AG10803 (cell line): ENCODE measurements around the gene KRT80.
A peak's percentile ranks its signal among the peaks of the same experiment; 100 is the strongest.

Source experiments
- DNase-seq: peaks from one replicate; pipeline ENCODE4 v3.0.0; 2010; ENCODE audit warnings: low read depth
- H3K4me3 ChIP-seq: 2 replicates; pipeline ENCODE4 v1.5.1; 2011; ENCODE audit warnings: mild to moderate bottlenecking, low read length, control low read depth
- CTCF ChIP-seq: conservative IDR thresholded peaks from 2 replicates; pipeline ENCODE4 v1.5.1; 2011; ENCODE audit warnings: mild to moderate bottlenecking, low read length, control low read depth, inconsistent platforms

KRT80 gene

GRCh38 chr12:52173526-52173925 is 18.3 kb downstream of the KRT80 start:
- TF ChIP-seq CTCF, result no peak
- no peak overlapping the region for H3K4me3 ChIP-seq
- DNase-seq, result no peak

GRCh38 chr12:52172956-52173355 is 18.9 kb downstream of the KRT80 start:
- TF ChIP-seq CTCF, result no peak
- DNase-seq, result no peak
- H3K4me3 ChIP-seq, result no peak overlapping the region

DNA sequence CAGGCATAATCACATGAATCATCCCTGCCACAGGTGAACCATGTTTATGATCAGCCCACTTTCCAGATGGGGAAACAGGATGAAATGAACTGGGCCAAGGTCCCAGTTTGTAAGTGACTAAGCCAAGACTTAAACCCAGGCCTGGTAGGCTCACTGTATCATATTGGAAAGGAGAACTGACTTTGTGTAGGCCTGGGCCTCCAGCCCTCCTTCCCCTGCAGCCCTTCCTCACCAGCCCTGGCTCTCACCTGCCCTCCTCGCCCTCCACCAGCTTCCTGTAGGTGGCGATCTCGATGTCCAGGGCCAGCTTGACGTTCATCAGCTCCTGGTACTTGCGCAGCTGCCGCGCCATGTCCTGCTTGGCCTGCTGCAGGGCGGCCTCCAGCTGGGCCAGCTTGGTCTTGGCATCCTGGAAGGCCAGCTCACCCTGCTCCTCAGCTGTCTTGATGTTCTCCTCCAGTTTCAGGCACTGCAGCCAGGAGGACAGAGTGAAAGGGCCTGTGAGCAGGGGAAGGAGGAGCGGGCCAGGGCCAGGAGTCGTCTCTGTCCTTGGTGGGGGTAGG is 19.8 kb downstream of the KRT80 start:
- DNase-seq, result peak; percentile 47
- H3K4me3 ChIP-seq, result no peak overlapping the region
- peak; percentile 30 for TF ChIP-seq CTCF

GRCh38 chr12:52170827-52171226 is 21.0 kb downstream of the KRT80 start:
- H3K4me3 ChIP-seq, result no peak overlapping the region
- no peak for TF ChIP-seq CTCF
- DNase-seq, result no peak

DNA sequence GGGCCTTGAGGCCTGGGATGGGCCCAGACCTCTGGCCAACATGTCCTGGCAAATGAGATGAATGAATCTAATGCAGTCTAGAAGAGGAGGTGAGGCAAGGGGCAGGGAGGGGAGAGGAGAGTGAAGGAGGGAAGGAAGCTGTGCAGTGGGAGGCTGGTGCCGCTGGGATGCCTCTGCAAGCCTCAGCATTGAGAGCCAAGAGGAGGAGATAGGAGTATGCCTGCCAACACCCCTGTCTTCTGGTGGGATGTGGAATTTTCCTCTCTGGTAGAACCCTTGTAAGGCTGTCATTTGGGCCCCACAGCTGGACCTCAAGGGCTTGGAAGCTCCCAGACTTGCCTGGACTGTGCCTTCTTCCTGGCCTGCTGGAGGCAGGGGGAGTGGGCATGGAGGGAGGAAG is 21.9 kb downstream of the KRT80 start:
- no peak for DNase-seq
- no peak overlapping the region for H3K4me3 ChIP-seq
- no peak for TF ChIP-seq CTCF

DNA sequence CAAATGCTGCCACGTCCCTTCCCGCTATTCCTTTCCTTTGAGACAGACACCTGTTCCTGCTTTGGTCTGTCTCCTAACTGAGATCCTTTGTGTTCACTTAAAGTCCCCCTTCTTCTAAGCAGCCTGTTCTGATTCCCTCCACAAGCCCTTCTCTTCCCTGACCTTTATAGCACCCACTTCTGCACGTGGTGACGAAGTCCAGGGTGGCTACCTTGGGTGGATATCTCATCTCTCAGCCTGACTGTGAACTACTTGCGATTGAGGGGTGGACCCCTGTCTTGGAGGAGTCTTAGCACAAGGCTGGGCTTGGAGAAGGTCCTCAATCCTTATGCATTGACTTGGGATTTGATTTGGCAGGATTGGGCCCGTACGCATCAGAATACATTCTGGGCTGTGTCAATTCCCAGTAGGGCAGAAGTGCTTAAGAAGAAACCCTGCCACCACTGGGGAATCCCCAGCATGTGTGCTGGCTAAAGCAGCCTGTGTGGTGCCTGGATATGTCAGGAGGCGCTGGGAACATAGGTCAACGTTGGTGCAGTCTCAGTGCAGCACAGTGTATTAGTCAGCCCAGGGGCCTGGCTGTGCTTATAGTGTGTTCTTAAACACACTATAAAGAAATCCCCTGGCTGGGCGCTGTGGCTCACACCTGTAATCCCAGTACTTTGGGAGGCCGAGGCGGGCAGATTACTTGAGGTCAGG is 23.6 kb downstream of the KRT80 start:
- no peak overlapping the region for H3K4me3 ChIP-seq
- DNase-seq, result no peak
- TF ChIP-seq CTCF, result no peak

GRCh38 chr12:52167526-52167925 is 24.3 kb downstream of the KRT80 start:
- H3K4me3 ChIP-seq, result no peak overlapping the region
- no peak for TF ChIP-seq CTCF
- DNase-seq, result no peak
